H9 (cell line): ENCODE results near the gene KCNC2. TPM values are rescaled to one million over a fixed set of nuclear protein-coding genes. Genes with fewer than 3 reads are reported as not detected.

Experiments used
- DNase-seq: peaks from one replicate; pipeline ENCODE4 v3.0.0-alpha.2; 2017
- H2AFZ ChIP-seq: one replicate; pipeline ENCODE4 v1.6.1; 2013; ENCODE audit warnings: mild to moderate bottlenecking, low read length, control low read depth, moderate library complexity
- H2AK5ac ChIP-seq: 2 replicates; pipeline ENCODE4 v1.6.1; 2013; ENCODE audit warnings: low read length, control low read depth, mixed read lengths; ENCODE audit not compliant: insufficient read length
- H2BK120ac ChIP-seq: one replicate; pipeline ENCODE4 v1.6.1; 2013; ENCODE audit warnings: low read depth, mild to moderate bottlenecking, low read length, control low read depth, inconsistent platforms; ENCODE audit not compliant: poor library complexity, severe bottlenecking
- H2BK12ac ChIP-seq: 2 replicates; pipeline ENCODE4 v1.6.1; 2013; ENCODE audit warnings: low read length, control low read depth, mixed read lengths, low read depth; ENCODE audit not compliant: insufficient read length
- H2BK15ac ChIP-seq: 2 replicates; pipeline ENCODE4 v1.6.1; 2013; ENCODE audit warnings: low read depth, low read length, control low read depth
- H2BK20ac ChIP-seq: one replicate; pipeline ENCODE4 v1.6.1; 2013; ENCODE audit warnings: low read depth, mild to moderate bottlenecking, low read length, control low read depth, inconsistent platforms; ENCODE audit not compliant: poor library complexity, severe bottlenecking
- H2BK5ac ChIP-seq: 2 replicates; pipeline ENCODE4 v1.6.1; 2013; ENCODE audit warnings: low read length, control low read depth, mixed read lengths; ENCODE audit not compliant: insufficient read length
- H3K14ac ChIP-seq: 2 replicates; pipeline ENCODE4 v1.6.1; 2013; ENCODE audit warnings: low read length, control low read depth; ENCODE audit not compliant: insufficient read depth
- H3K18ac ChIP-seq: 2 replicates; pipeline ENCODE4 v1.6.1; 2013; ENCODE audit warnings: low read depth, mild to moderate bottlenecking, mixed read lengths, low read length, control low read depth; ENCODE audit not compliant: insufficient read length
- H3K23ac ChIP-seq: 2 replicates; pipeline ENCODE4 v1.6.1; 2013; ENCODE audit warnings: low read length, control low read depth, mixed read lengths, low read depth; ENCODE audit not compliant: insufficient read length
- H3K23me2 ChIP-seq: 2 replicates; pipeline ENCODE4 v1.6.1; 2013; ENCODE audit warnings: low read depth, mild to moderate bottlenecking, mixed read lengths, low read length, control low read depth; ENCODE audit not compliant: insufficient read length, poor library complexity, severe bottlenecking
- H3K27ac ChIP-seq: 2 replicates; pipeline ENCODE4 v1.5.1; 2013; ENCODE audit warnings: low read length, control low read depth, mixed read lengths, low read depth; ENCODE audit not compliant: insufficient read length
- H3K27me3 ChIP-seq: 2 replicates; pipeline ENCODE4 v1.6.1; 2013; ENCODE audit warnings: low read length, control low read depth, inconsistent platforms; ENCODE audit not compliant: insufficient read depth
- H3K4ac ChIP-seq: 2 replicates; pipeline ENCODE4 v1.6.1; 2013; ENCODE audit warnings: low read depth, mild to moderate bottlenecking, control low read depth, inconsistent platforms, low read length, moderate library complexity
- H3K4me1 ChIP-seq: 2 replicates; pipeline ENCODE4 v1.6.1; 2013; ENCODE audit warnings: low read length, control low read depth, inconsistent platforms; ENCODE audit not compliant: insufficient read depth
- H3K4me2 ChIP-seq: 2 replicates; pipeline ENCODE4 v1.6.1; 2013; ENCODE audit warnings: low read length, control low read depth, mixed read lengths; ENCODE audit not compliant: insufficient read length, insufficient read depth
- H3K56ac ChIP-seq: 2 replicates; pipeline ENCODE4 v1.6.1; 2013; ENCODE audit warnings: low read depth, mild to moderate bottlenecking, mixed read lengths, low read length, control low read depth; ENCODE audit not compliant: insufficient read length
- H3K79me1 ChIP-seq: 2 replicates; pipeline ENCODE4 v1.6.1; 2013; ENCODE audit warnings: low read depth, mild to moderate bottlenecking, moderate library complexity, low read length, control low read depth, inconsistent platforms; ENCODE audit not compliant: insufficient read depth, poor library complexity, severe bottlenecking
- H3K79me2 ChIP-seq: 2 replicates; pipeline ENCODE4 v1.6.1; 2013; ENCODE audit warnings: low read length, control low read depth, inconsistent platforms; ENCODE audit not compliant: insufficient read depth
- H3K9ac ChIP-seq: 2 replicates; pipeline ENCODE4 v1.6.1; 2013; ENCODE audit warnings: low read length, control low read depth, mixed read lengths; ENCODE audit not compliant: insufficient read length; ENCODE audit errors: extremely low read depth
- H3K9me3 ChIP-seq: one replicate; pipeline ENCODE4 v1.6.1; 2013; ENCODE audit warnings: low read depth, low read length, inconsistent platforms; ENCODE audit not compliant: control insufficient read depth
- H3T11ph ChIP-seq: one replicate; pipeline ENCODE4 v1.6.1; 2013; ENCODE audit warnings: mild to moderate bottlenecking, low read length, control low read depth, inconsistent platforms
- H4K20me1 ChIP-seq: one replicate; pipeline ENCODE4 v1.6.1; 2013; ENCODE audit not compliant: control insufficient read depth, insufficient read length, insufficient read depth
- H4K5ac ChIP-seq: 2 replicates; pipeline ENCODE4 v1.6.1; 2013; ENCODE audit warnings: low read depth, mild to moderate bottlenecking, mixed read lengths, low read length, control low read depth; ENCODE audit not compliant: insufficient read length
- H4K8ac ChIP-seq: replicated peaks from 2 replicates; pipeline ENCODE4 v1.6.1; 2013; ENCODE audit warnings: low read length, control low read depth, mixed read lengths, low read depth; ENCODE audit not compliant: insufficient read length
- H4K91ac ChIP-seq: 2 replicates; pipeline ENCODE4 v1.6.1; 2013; ENCODE audit warnings: low read depth, mild to moderate bottlenecking, moderate library complexity, mixed read lengths, low read length, control low read depth; ENCODE audit not compliant: insufficient read length
- H3K27ac Mint-ChIP-seq, 3 experiments: 2 replicates in 2 of 3; 3 replicates in 1 of 3; pipeline ENCODE4 v1.8.0; 2020 to 2021; ENCODE audit warnings: mixed read lengths in 3 of 3, mild to moderate bottlenecking in 1 of 3, moderate library complexity in 1 of 3
- H3K27me3 Mint-ChIP-seq: 2 replicates; pipeline ENCODE4 v1.8.0; 2021; ENCODE audit warnings: low read depth, mild to moderate bottlenecking, moderate library complexity, mixed read lengths
- H3K36me3 Mint-ChIP-seq, 3 experiments: 2 replicates in 2 of 3; 3 replicates in 1 of 3; pipeline ENCODE4 v1.8.0; 2020 to 2021; ENCODE audit warnings: low read depth in 3 of 3, mixed read lengths in 3 of 3; ENCODE audit not compliant: insufficient read depth in 1 of 3
- H3K4me1 Mint-ChIP-seq, 2 experiments: 2 replicates each; pipeline ENCODE4 v1.8.0; 2020; ENCODE audit warnings: mixed read lengths in 2 of 2
- H3K4me3 Mint-ChIP-seq, 2 experiments: 2 replicates in 1 of 2; 3 replicates in 1 of 2; pipeline ENCODE4 v1.8.0; 2020 to 2021; ENCODE audit warnings: mild to moderate bottlenecking in 2 of 2, mixed read lengths in 2 of 2, moderate library complexity in 1 of 2
- H3K9me3 Mint-ChIP-seq, 2 experiments: 2 replicates in 1 of 2; 3 replicates in 1 of 2; pipeline ENCODE4 v1.8.0; 2020; ENCODE audit warnings: mild to moderate bottlenecking in 2 of 2, mixed read lengths in 2 of 2, moderate library complexity in 1 of 2
- CTCF ChIP-seq: fragments of 200-600 bp; sonication (generic); conservative IDR thresholded peaks from 3 replicates; pipeline ENCODE4 v1.8.0; 2021; ENCODE audit warnings: antibody characterized with exemption, mild to moderate bottlenecking
- WGBS: extraction: QIAGEN DNeasy Blood & Tissue Kit; methylation state at CpG from one replicate; pipeline ENCODE4 v1.1.7; 2013; ENCODE audit warnings: missing lambda C conversion rate, low lambda C conversion rate, mixed read lengths; ENCODE audit not compliant: insufficient read length; ENCODE audit errors: extremely low coverage; 5-methylcytosine and 5-hydroxymethylcytosine counted together
- total RNA-seq: library from RNA; stranded (reverse); gene quantifications from 2 replicates; pipeline ENCODE4 v1.2.1, GENCODE V29; 2021

Gene KCNC2
- total RNA-seq, 1 experiment from 2014 or later, result not detected

GRCh38 chr12:75020068-75020557 is 189.5 kb downstream of the KCNC2 start:
- no peak for DNase-seq
- Histone ChIP-seq H2BK15ac (no peak overlapping the region), H3K27ac (no peak overlapping the region), H2AFZ (no peak overlapping the region), H3K14ac (no peak overlapping the region), H2BK120ac (no peak overlapping the region), H3K4me2 (no peak overlapping the region), H3K56ac (no peak overlapping the region), H3K23ac (no peak overlapping the region), H3K4me1 (no peaks in the 10 kb centered on the region), H3K18ac (no peak overlapping the region), H2BK12ac (no peak overlapping the region), H4K8ac (no peak overlapping the region), H3K9ac (no peak overlapping the region), H4K5ac (no peak overlapping the region), H3K27me3 (no peaks in the 10 kb centered on the region), H2AK5ac (no peak overlapping the region), H3K79me1 (no peaks in the 10 kb centered on the region), H2BK20ac (no peak overlapping the region), H3T11ph (no peak overlapping the region), H3K23me2 (no peaks in the 10 kb centered on the region), H3K9me3 (peaks cover 17% of the 10 kb centered on the region), H2BK5ac (no peak overlapping the region), H4K20me1 (no peaks in the 10 kb centered on the region), H3K79me2 (no peaks in the 10 kb centered on the region), H4K91ac (no peak overlapping the region), H3K4ac (no peak overlapping the region)
- no CpG with 5 or more reads among the region's 9 CpGs for WGBS
- Mint-ChIP-seq H3K4me1 (no peaks in the 10 kb centered on the region), H3K9me3 (peaks cover 31 to 53% of the 10 kb centered on the region in 2 experiments), H3K27ac (no peak overlapping the region), H3K27me3 (no peaks in the 10 kb centered on the region), H3K4me3 (no peak overlapping the region), H3K36me3 (peaks cover 12 to 36% (median 17%) of the 10 kb centered on the region in 3 experiments)
- TF ChIP-seq CTCF, result no peak
